Ramos (cell line): ENCODE data around the gene MYO18A.

Experiments
- in situ Hi-C: fragments of 300-500 bp; cut with MboI; formaldehyde crosslinking; loops from one replicate; pipeline ENCODE4 v1.14.3; 2022; ENCODE audit warnings: low sequenced_read_pairs; ENCODE audit not compliant: unreplicated experiment

MYO18A gene

GRCh38 chr17:29041571-29041970 is 138.6 kb downstream of the MYO18A start:
- in situ Hi-C loops, result no loop called here

GRCh38 chr17:29041091-29041490 is 139.1 kb downstream of the MYO18A start:
- in situ Hi-C loops, result no loop called here

DNA sequence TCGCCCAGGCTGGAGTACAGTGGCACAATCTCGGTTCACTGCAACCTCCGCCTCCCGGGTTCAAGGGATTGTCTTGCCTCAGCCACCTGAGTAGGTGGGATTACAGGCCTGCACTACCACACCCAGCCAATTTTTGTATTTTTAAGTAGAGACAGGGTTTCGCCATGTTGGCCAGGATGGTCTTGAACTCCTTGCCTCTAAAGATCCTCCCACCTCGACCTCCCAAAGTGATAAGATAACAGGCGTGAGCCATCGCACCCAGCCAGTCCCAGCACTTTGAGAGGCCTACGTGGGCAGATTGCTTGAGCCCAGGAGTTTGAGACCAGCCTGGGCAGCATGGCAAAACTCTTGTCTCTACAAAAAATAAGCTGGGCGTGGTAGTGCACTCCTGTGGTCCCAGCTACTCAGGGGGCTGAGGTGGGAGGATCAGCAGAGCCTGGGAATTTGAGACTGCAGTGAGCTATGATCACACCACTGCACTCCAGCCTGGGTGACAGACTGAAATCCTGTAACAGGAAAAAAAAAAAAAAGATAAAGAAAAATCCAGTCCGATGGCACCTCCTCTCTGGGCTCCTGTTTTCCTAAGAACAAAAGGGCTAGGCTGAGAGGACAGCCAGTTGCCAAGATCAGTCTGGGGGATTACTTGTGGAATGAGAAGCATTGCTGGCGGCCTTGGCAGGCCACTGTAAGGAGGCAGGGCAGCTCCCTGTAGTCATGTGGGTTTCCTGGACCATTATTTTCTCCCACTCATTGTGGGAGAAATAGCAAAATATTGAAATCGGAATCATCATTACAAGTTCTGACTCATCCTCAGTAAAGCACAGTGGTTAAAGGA is 140.2 kb downstream of the MYO18A start:
- in situ Hi-C loops, result no loop called here

GRCh38 chr17:29038085-29038795 is 142.0 kb downstream of the MYO18A start:
- in situ Hi-C loops, result no loop called here

GRCh38 chr17:29037739-29038084 is 142.5 kb downstream of the MYO18A start:
- in situ Hi-C loops, result no loop called here

DNA sequence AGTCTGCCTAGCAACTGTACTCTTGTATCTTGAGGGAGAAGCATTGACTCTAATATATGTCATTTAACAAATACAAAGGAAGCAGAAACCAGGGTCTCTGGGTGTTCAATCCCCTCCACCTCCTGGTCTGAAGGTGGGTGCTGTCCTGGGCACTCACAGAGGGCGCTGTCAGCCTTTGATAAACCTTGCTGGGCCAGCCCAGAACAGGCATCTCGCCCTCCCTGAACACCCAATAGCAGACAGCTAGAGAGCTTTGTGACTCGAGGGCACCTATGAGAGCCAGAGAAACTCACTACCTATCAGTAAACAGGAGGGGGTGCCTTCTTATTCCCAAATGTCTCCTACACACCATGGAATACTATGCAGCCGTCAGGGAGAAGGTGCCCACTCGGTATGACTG is 143.6 kb downstream of the MYO18A start:
- in situ Hi-C loops, result no loop called here

DNA sequence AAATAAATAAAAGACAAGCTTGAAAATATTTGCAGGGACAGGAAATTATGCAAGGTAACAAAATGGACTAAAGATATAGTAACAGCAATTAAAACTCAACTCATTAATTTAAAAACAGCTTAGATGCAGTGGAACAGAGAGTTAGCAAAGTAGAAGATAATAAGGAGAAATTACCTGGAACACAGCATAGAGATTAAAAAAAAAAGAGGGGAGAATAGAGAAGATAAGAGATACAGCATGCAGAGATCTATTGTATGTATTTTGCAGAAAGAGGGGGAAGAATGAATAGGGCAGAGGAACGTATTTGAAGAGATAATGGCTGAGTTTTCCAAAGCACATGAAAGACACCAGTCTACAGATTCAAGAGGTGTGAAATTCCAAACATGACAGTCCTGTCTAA is 145.7 kb downstream of the MYO18A start:
- in situ Hi-C loops, result no loop called here

DNA sequence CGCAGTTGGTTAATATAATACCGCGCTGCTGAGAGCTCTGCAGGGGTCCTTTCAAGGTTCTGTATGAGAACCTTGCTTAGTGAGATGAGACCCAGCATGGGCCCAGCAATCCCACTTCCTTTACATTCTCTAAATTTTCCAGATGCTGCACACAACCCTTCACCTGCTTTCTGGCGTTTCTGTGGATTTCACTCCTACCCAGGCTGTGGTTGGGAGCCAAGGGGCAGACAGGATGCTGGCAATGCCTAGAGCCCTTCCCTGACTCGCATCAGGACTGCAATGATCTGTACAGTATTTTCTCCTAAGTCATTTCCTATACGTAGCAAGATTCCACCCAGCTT is 147.4 kb downstream of the MYO18A start:
- in situ Hi-C loops, result no loop called here

DNA sequence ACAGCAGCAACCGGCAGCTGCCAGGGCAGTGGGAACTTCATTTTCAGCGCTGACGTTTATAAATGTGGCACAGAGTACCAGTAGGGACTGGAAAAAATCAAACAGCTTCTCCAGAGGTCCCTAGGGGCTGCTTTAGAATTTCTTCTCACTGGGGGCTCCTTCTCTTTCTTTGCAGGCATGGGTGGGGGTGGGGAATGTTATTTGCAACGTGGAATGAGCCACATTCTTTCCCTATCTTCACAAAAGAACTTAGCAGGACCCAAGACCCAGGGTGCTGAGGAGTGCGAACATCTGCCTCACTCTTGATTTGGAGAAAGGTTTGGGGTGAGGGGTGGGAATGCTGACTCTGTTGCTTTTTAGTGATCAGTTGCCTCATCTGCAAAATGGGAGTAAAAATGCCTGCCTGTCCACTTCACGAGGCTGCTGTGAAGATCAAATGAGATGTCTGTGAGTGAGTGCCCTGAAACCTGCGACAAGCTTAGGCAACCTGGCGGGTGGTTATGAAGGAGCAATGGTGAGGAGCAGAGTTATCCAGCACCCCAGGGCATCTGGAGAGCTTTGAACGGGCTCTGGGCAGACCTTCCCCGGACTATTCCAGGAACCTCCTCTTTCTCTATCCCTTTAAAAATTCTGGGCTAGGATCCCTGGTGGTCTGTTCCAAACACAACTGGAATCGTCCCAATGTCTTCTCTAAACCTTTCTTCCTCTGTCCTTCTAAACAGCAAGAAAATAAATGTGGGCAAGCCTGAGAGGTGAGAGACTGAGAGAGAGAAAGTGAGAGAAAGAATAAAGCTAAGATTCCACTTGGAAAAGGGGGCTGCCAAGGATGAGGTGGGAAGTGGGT is 148.0 kb downstream of the MYO18A start:
- in situ Hi-C loops, result no loop called here

DNA sequence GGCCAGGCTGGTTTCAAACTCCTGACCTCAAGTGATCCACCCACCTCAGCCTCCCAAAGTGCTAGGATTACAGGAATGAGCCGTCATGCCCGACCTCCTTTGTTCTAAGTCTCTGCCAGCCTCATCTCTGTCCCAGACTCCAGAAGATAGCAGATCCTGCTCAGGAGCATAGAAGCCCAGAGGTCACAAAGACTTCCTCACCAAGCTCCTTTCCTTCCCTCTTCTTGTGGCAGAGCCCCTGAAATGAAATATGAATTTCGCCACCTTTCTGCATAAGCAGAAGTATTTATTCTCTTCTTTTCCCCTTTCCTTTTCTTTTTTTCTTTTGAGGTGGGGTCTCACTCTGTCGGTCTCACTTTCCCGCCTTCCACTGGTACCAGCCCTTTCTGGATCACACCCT is 148.7 kb downstream of the MYO18A start:
- in situ Hi-C loops, result no loop called here

- in situ Hi-C loops, result no loop called here
These were observed 155.8 kb downstream of the MYO18A start for GRCh38 chr17:29024316-29024952.

DNA sequence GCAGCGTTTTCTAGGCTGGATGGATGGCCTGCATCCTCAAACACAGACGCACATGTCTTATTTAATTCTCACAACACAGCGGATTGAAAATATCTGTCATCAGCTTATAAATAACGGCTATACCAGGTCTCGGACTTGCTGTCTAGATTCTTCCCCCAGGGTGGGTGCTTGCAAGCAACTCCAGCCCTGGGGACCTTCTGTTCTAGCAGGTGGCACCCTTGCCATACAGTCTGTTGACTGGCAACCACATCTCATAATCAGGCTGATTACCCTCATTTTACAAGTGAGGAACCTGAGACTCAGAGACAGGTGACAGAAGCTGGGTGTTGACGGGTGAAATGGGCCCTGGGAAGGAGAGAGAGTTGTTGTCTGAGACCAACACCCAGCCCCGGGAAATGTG is 158.1 kb downstream of the MYO18A start:
- in situ Hi-C loops, result no loop called here

GRCh38 chr17:29021226-29021625 is 159.0 kb downstream of the MYO18A start:
- in situ Hi-C loops, result no loop called here
